GM21390 (cell line): ENCODE measurements around the gene BTBD1.
"Not testable (repeated sequence)": the region's sequence is repeated elsewhere in the genome, so short reads cannot be mapped to it uniquely, and the experiment has no call there.

Experiments used
- ATAC-seq: cut with Tn5 transposase; IDR thresholded peaks from one replicate; pipeline ENCODE4 v1.9.1; 2021; ENCODE audit not compliant: unreplicated experiment

BTBD1 gene

DNA sequence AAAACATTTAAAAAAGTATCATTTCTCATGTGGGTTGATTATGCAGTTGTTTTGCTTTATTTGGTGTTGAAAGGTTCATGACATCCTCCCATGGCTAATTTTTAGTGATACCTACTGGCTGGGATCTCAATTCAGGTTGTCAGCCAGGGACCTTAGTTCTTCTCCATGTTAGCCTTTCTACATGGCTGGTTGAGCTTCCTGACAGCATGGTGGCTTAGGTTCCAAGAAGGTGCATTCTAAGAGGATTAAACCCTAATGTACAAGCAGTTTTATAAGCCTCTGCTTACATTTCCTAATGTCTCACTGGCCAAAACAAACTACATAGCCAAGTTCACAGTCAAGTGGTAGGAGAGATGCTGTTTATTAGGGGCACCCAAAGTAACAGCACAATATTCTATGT is 31.0 kb upstream of the BTBD1 start:
- no peak for ATAC-seq

DNA sequence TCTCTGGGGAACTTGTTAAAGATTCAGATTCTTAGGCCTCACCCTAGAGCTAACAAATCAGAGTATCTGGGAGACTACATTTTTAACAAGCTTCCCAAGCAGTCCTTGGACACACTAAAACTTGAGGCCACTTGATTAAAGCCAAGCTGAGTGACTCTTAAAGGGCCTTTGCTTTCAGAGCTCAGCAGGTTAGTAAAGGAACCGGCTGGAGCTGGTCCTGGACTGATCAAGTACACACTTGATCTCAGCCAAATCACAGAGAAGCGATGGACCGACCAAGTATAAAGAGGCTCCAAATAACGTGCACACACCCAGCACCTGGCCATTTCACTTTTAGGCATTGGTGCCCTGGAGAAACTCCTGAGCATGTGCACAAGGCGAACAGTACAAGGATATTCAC is 27.5 kb upstream of the BTBD1 start:
- ATAC-seq = no peak

- ATAC-seq = peak; percentile 81
Measured at GRCh38 chr15:83092309-83092976, 25.4 kb upstream of the BTBD1 start.

GRCh38 chr15:83091965-83092308 is 24.9 kb upstream of the BTBD1 start:
- not testable (repeated sequence) for ATAC-seq

DNA sequence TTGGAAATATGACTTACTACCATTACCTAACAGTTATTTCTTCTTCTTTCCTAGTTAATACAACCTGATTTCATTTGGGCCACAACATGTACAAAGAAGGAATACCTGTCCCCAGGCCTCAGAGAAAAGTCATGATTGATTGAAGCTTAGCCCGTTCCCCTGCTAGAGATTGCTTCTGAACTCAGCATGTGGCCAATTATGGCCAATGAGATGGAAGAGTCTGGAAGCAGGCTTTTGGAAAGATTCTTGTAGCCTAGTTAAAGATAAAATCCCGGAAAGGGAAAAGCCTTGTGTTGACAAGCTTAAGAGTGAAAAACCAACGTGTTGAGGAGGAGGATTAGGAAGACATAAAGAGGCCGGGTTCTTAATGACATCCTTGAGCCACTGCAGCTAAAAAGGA is 23.4 kb upstream of the BTBD1 start:
- no peak for ATAC-seq

- ATAC-seq = no peak
Measured at GRCh38 chr15:83088876-83089275, 21.8 kb upstream of the BTBD1 start.

- no peak for ATAC-seq
Measured at GRCh38 chr15:83087576-83087975, 20.5 kb upstream of the BTBD1 start.

DNA sequence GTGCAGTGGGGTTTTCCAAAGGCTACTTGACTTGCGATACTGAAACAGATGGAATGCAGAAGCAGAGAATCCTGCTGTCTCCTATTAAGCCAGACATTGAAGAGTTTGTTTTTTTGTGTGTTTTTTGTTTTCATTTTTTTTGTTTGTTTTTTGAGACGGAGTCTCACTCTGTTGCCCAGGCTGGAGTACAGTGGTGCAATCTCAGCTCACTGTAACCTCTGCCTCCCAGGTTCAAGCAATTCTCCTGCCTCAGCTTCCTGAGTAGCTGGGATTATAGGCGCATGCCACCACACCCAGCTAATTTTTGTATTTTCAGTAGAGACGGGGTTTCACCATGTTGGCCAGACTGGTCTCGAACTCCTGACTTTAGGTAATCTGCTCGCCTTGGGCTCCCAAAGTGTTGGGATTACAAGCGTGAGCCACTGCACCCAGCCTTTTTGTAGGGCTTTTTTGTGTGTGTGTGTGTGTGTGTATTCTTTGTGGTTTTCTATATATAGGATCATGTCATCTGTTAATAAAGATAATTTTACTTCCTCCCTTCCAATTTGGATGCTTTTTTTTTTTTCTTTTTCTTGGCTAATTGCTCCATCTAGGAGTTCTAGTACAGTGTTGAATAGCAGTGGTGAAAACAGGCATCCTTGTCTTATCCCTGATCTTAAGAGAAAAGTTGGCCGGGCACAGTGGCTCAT is 19.0 kb upstream of the BTBD1 start:
- ATAC-seq = not testable (repeated sequence)

DNA sequence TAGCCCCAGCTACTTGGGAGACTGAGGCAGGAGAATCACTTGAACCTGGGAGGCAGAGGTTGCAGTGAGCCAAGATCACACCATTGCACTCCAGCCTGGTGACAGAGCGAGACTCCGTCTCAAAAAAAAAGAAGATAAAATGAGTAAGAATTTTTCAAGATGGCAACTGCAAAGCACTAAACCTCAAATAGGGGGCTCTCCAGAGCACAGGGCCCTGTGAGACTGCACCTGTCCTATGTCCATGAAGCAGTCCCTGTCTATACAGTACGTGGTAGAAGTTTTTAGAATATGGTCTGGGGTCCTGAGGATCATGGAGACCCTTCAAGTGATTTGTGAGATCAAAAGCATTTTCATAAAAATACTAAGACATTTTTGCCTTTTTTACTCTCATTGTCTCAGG is 18.4 kb upstream of the BTBD1 start:
- not testable (repeated sequence) for ATAC-seq

- ATAC-seq = no peak
Measured at GRCh38 chr15:83082730-83083386, 15.8 kb upstream of the BTBD1 start.

DNA sequence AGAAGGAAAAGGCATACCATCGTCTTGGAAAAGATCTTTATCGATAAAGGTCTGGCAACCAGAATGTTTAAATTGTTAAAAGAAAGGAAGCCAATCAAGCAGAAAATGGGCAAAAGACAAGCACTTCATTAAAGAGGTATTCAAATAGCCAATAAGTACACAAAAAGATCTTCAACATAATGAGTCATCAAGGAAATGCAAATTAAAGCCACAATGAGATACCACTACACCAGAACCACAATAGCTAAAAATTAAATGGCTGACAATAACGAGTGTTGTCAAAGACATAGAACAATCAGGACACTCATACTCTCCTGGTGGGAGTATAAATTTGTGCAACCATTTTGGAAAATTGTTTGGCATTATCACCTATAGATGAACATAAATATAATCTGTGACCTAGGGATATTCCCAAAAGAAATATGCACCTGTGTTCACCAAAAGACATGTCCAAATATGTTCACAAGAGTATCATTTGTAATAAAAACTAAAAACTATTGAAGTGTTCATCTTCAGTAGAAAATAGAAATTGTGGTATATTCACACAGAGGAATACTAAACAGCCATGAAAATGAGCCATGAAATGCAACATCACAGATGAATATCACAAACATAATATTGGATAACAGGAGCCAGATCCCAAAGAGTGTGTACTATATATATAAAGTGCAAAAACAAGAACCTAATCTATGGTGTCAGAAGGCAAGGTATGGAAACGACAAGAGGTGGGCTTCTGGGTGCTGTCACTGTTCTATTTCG is 14.4 kb upstream of the BTBD1 start:
- no peak for ATAC-seq

GRCh38 chr15:83078712-83079111 is 11.7 kb upstream of the BTBD1 start:
- no peak for ATAC-seq

DNA sequence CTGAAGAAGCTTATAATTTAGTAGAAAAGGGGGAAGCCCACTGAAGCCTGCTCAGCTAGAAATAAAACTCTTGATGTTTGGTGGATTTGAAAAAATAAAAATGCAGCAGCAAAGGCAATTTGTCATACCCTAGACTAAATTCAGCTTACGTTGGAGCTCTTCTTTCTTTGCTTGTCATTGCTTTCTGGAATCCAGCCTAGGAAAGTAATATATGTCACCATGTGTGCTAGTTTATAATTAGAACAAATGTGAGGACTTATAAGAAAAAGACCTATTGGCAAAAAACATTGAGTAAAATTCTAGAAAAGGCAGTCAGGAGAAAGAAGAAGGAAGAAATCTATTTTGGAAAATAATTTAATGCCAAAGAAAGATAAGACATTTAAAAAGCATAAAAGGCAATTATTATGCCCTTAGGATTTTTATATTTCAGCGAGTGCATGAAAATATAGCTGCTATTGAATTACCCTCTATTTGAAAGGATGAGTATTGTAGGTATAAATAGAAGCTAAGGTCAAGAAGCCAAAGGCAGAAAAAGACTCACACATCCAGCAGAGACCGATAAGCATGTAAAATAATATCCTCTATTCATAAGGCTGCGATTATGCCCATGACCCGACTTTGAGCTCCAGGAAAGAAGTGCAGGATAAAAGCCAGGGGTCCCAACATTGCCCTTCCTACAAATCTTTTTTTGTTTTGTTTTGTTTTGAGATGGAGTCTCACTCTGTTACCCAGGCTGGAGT is 10.6 kb upstream of the BTBD1 start:
- no peak for ATAC-seq

GRCh38 chr15:83069211-83069642 is 2.2 kb upstream of the BTBD1 start:
- not testable (repeated sequence) for ATAC-seq

- ATAC-seq = no peak
Measured at GRCh38 chr15:83068054-83068453, 1.0 kb upstream of the BTBD1 start.

GRCh38 chr15:83067638-83067962 is 548 bp upstream of the BTBD1 start:
- ATAC-seq = no peak

DNA sequence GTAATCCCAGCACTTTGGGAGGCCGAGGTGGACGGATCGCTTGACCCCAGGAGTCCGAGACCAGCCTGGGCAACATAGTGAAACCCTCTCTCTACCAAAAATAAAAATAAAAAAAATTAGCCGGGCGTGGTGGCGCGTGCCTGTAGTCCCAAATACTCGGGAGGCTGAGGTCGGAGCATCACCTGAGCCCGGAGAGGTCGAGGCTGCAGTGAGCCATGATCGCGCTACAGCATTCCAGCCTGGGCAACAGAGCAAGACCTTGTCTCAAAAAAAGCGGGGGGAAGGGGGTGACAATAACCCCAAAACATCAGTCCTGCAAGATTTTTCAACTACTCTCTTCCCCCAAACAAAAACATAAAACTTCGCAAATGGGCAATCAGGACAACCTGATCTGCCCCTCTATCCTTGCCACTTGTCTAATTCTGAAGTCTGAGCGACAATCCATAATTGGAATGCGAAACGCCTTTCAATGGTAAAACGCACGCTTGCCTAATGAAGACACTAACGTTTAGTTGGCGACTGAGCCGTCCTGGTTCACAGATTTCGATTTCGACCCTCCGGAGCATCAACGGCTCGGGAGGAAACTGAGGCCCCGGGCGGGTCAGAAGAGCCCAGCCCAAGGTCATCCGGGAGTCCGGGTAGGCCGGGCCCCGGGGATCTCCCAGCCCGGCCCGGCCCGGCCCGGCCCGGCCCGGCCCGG is 868 bp downstream of the BTBD1 start:
- no peak for ATAC-seq

- ATAC-seq = no peak
Measured at GRCh38 chr15:83065431-83065830, 1.6 kb downstream of the BTBD1 start.

DNA sequence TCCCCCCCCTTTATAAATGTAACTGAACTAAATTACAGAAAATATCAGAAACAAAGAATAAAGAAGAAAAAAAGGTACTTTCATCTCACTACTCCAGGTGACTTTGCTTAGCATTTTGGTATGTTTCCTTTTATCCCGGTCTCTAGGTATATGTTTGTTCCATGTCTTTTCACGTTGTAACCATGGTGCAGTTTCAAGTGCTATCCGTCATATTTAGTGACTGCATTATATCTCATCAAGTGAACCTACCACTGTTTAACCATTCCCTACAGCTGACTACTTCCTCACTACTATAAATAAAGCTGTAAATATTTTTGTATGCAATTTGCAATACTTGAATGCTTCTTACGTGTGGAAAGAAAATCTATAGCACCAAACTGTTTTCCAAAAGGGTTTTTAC is 2.2 kb downstream of the BTBD1 start:
- no peak for ATAC-seq

DNA sequence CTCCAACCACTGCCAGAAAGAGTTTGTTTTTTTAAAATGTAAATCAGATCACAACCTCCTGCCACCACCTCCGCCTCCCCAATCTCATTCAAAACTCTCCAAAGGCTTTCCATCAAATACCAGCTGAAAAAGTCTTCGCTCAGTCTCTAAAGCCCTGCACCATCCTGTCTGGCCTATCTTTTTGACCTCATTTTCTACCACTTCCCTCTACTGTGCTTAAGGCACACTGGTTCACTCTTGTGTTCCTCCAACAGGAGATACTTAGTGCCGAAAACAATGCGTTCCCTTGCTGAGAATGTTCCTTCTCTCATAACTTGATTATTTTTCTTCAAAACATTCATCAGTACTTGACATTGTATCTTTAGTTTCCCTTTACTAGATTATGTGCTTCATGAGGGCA is 3.5 kb downstream of the BTBD1 start:
- no peak for ATAC-seq
